Uterus (tissue), 4 donors: Measurements from ENCODE around the gene ST6GALNAC4. TPM values are rescaled to one million over a fixed set of nuclear protein-coding genes. Genes with fewer than 3 reads are reported as not detected.

Experiments used
- DNase-seq, 2 donors: peaks; one replicate each; pipeline ENCODE4 v3.0.0-alpha.2; 2019 to 2020
- H3K27ac ChIP-seq, 2 donors: fragments of 200-600 bp; sonication (generic); 1 replicate in 1 of 2; 2 replicates in 1 of 2; pipeline ENCODE4 v1.5.1; 2016 to 2018
- H3K27me3 ChIP-seq, 2 donors: fragments of 200-600 bp; sonication (generic); one replicate each; pipeline ENCODE4 v1.5.1; 2018 to 2019; ENCODE audit warnings: control low read depth in 1 of 2
- H3K36me3 ChIP-seq, 2 donors: fragments of 200-600 bp; sonication (generic); one replicate each; pipeline ENCODE4 v1.5.1; 2019; ENCODE audit warnings: control low read depth in 1 of 2
- H3K4me1 ChIP-seq, 2 donors: fragments of 200-600 bp; sonication (generic); one replicate each; pipeline ENCODE4 v1.5.1; 2018 to 2019; ENCODE audit warnings: control low read depth in 1 of 2
- H3K4me3 ChIP-seq, 2 donors: fragments of 200-600 bp; sonication (generic); 1 replicate in 1 of 2; 2 replicates in 1 of 2; pipeline ENCODE4 v1.5.1; 2018 to 2019; ENCODE audit warnings: mild to moderate bottlenecking in 1 of 2
- H3K9me3 ChIP-seq, 2 donors: fragments of 200-600 bp; sonication (generic); one replicate each; pipeline ENCODE4 v1.5.1; 2019; ENCODE audit warnings: control low read depth in 1 of 2
- CTCF ChIP-seq, 4 experiments: fragments of 200-600 bp in 2 of 4; fragments of 450-650 bp in 2 of 4; sonication (generic) in 2 of 4; IDR thresholded peaks; one replicate each; pipeline ENCODE4 v1.5.1; 2016 to 2019; ENCODE audit warnings: antibody characterized with exemption in 4 of 4, mild to moderate bottlenecking in 2 of 4, moderate library complexity in 1 of 4
- POLR2A ChIP-seq, 2 donors: fragments of 450-650 bp; IDR thresholded peaks; one replicate each; pipeline ENCODE4 v1.6.1; 2016; ENCODE audit warnings: antibody characterized with exemption in 2 of 2, mild to moderate bottlenecking in 1 of 2, moderate library complexity in 1 of 2
- intact Hi-C: fragments of 100-400 bp; cut with DNase I; formaldehyde crosslinking; loops from one replicate; pipeline ENCODE4 v1.15.1; 2023; ENCODE audit warnings: low total_unique reads
- total RNA-seq, 4 donors: library from RNA; depleted of rRNA in 3 of 4; stranded (reverse); fragments of >200 nt in 3 of 4; gene quantifications; one replicate each; pipeline versions ENCODE4 v1.1.0 to v1.2.4, GENCODE V29; 2014 to 2023
- donor health status: DM: yes; HTN: yes; CAD: no.

The ST6GALNAC4 gene
- total RNA-seq, 4 donors from 2014 or later, result 0.59 to 41.7 (median 20.7) TPM

DNA sequence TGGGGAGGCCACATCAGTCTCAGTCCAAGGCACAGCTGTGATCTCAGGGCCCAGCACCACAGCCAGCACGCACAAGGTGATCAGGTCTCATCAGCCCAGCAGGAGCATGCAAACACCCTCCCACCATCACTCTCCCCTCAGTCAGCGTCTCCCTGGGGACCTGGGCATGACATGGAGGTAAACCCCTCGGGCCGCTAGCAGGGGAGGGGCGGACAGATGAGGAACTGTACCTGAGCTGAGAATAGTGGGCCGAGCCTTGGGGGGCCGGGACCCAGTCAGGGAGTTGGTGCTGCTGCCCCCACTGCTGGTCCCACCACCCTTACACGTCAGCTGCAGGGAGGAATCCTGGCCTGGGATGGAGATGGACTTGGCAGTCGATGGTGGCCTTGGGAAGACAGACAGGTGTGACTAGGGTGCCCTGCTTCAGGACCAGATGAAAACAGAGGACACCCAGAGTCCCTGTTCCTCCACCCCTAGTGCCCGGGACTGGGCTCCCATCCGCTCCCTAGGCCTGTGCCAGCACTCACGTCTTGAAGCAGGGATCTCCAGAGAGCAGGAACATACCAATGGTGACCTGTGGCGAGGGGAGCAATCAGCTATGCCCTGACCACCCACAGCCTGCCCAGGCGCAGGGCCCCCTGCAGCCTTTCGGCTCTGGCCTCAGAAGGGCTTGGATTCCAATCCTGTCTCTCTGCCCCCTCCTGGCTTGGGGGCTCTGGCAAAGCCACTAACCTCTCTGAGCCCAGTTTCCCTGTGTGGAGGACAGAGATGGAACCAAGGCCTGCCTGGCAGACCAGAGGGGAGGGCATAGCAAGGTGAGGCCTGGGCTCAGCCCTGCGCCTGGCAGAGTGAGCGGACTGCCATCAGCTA, 31.2 kb upstream of the ST6GALNAC4 start:
- Histone ChIP-seq H3K4me1 (no peaks in the 10 kb centered on the region), H3K4me3 (no peak overlapping the region), H3K36me3 (no peaks in the 10 kb centered on the region), H3K27me3 (no peaks in the 10 kb centered on the region), H3K9me3 (no peaks in the 10 kb centered on the region), H3K27ac (peak overlapping the region in 1 of 2 donors; percentile 26)
- TF ChIP-seq CTCF (IDR thresholded peaks at IDR 0.05), result no peak
- TF ChIP-seq POLR2A (IDR thresholded peaks at IDR 0.05), result no peak
- no peak for DNase-seq
- intact Hi-C loops, result no loop called here

- Histone ChIP-seq H3K36me3 (no peaks in the 10 kb centered on the region), H3K4me3 (no peak overlapping the region), H3K27ac (peak overlapping the region in 1 of 2 donors; percentile 55), H3K27me3 (no peaks in the 10 kb centered on the region), H3K9me3 (no peaks in the 10 kb centered on the region), H3K4me1 (peaks cover 0 to 5% of the 10 kb centered on the region in 2 donors)
- TF ChIP-seq CTCF (IDR thresholded peaks at IDR 0.05) (no peak), POLR2A (IDR thresholded peaks at IDR 0.05) (no peak)
- intact Hi-C loops, result no loop called here
- DNase-seq, result no peak
Measured at GRCh38 chr9:127946728-127947127, 29.9 kb upstream of the ST6GALNAC4 start.

- TF ChIP-seq CTCF (IDR thresholded peaks at IDR 0.05) (no peak), POLR2A (IDR thresholded peaks at IDR 0.05) (no peak)
- H3K4me3 ChIP-seq, result no peak overlapping the region
- H3K27me3 ChIP-seq, result no peaks in the 10 kb centered on the region
- intact Hi-C loops, result no loop called here
- no peaks in the 10 kb centered on the region for H3K36me3 ChIP-seq
- peaks cover 0 to 5% of the 10 kb centered on the region in 2 donors for H3K4me1 ChIP-seq
- no peak for DNase-seq
- H3K9me3 ChIP-seq, result no peaks in the 10 kb centered on the region
- peak overlapping the region in 1 of 2 donors; percentile 55 for H3K27ac ChIP-seq
Measured at GRCh38 chr9:127945942-127946341, 29.1 kb upstream of the ST6GALNAC4 start.

DNA sequence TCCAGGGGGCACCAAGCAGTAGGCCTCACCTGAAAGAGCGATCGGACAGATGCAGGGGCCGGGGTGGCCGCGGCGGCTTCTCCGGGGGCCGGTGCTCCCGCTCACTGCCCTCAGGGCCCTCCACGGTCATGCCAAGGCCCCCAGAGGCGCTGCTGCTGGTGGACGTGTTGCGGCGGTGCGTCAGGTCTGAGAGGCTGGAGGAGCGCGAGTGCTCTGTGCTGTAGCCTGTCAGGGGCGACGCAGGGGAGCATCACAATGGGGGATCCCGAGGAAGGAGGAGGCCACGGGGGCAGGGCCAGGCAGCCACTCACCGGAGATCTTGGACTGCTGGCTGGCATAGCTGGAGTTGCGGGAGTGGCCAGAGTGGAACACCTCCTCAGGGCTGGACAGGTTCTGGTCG, 28.5 kb upstream of the ST6GALNAC4 start:
- Histone ChIP-seq H3K4me1 (peaks cover 0 to 5% of the 10 kb centered on the region in 2 donors), H3K36me3 (no peaks in the 10 kb centered on the region), H3K27ac (peak overlapping the region in 1 of 2 donors; percentile 55), H3K4me3 (no peak overlapping the region), H3K9me3 (no peaks in the 10 kb centered on the region), H3K27me3 (no peaks in the 10 kb centered on the region)
- intact Hi-C loops, result no loop called here
- no peak for TF ChIP-seq CTCF (IDR thresholded peaks at IDR 0.05)
- TF ChIP-seq POLR2A (IDR thresholded peaks at IDR 0.05), result no peak
- DNase-seq, result no peak

GRCh38 chr9:127944586-127945218, 27.9 kb upstream of the ST6GALNAC4 start:
- H3K9me3 ChIP-seq, result no peaks in the 10 kb centered on the region
- no peak overlapping the region for H3K4me3 ChIP-seq
- peak overlapping the region in 1 of 2 donors; percentile 43 for H3K27ac ChIP-seq
- TF ChIP-seq POLR2A (IDR thresholded peaks at IDR 0.05), result no peak
- TF ChIP-seq CTCF (IDR thresholded peaks at IDR 0.05), result no peak
- intact Hi-C loops, result loop anchor here (5.0 kb wide), 2 partner anchors 93 to 178 kb away; no protein-coding TSS in a partner anchor
- no peaks in the 10 kb centered on the region for H3K36me3 ChIP-seq
- H3K4me1 ChIP-seq, result peaks cover 0 to 5% of the 10 kb centered on the region in 2 donors
- H3K27me3 ChIP-seq, result no peaks in the 10 kb centered on the region
- no peak for DNase-seq
